IMR-90 (cell line): ENCODE measurements around the gene SUSD1. TPM values are rescaled to one million over a fixed set of nuclear protein-coding genes. Genes with fewer than 3 reads are reported as not detected.

Source experiments
- ATAC-seq: fragments of 200-7000 bp; cut with Tn5 transposase; 2 replicates; pipeline ENCODE4 v1.9.1; 2020; ENCODE audit warnings: low read depth, mild to moderate bottlenecking, moderate library complexity
- BruUV-seq: library from RNA; stranded (reverse); fragments of 400-500 nt; replicated peaks from 2 replicates; lab custom pipeline; 2021; lab: Mats Ljungman, UMichigan
- CTCF ChIA-PET: fragments of 300-600 bp; formaldehyde crosslinking; extraction: SDS; loops from one replicate; lab custom pipeline; 2021; ENCODE audit warnings: antibody characterized with exemption; lab: Yijun Ruan, JAX
- POLR2A ChIA-PET: fragments of 300-600 bp; sonication (Branson Sonifier 250); formaldehyde crosslinking; loops from one replicate; lab custom pipeline; 2022; ENCODE audit warnings: antibody characterized with exemption; ENCODE audit not compliant: unreplicated experiment; lab: Charles Lee
- DNase-seq: peaks from one replicate; pipeline ENCODE4 v3.0.0; 2013
- H2AFZ ChIP-seq: replicated peaks from 2 replicates; pipeline ENCODE3; 2013; ENCODE audit warnings: low read length, mild to moderate bottlenecking; ENCODE audit not compliant: poor library complexity
- H2AK5ac ChIP-seq: 2 replicates; pipeline ENCODE4 v1.6.1; 2013; ENCODE audit warnings: low read depth, low read length, inconsistent platforms
- H2AK9ac ChIP-seq: replicated peaks from 2 replicates; pipeline ENCODE3; 2013; ENCODE audit warnings: mild to moderate bottlenecking, low read depth, low read length, moderate library complexity; ENCODE audit not compliant: poor library complexity
- H2BK120ac ChIP-seq: 2 replicates; pipeline ENCODE4 v1.6.1; 2013; ENCODE audit warnings: low read depth, low read length, inconsistent platforms
- H2BK15ac ChIP-seq: 3 replicates; pipeline ENCODE4 v1.6.1; 2013; ENCODE audit warnings: low read depth, low read length, inconsistent platforms
- H2BK20ac ChIP-seq: 2 replicates; pipeline ENCODE4 v1.6.1; 2013; ENCODE audit warnings: low read depth, mild to moderate bottlenecking, inconsistent platforms, low read length, moderate library complexity
- H2BK5ac ChIP-seq: 2 replicates; pipeline ENCODE4 v1.6.1; 2013; ENCODE audit warnings: mild to moderate bottlenecking, low read depth, low read length, inconsistent platforms; ENCODE audit not compliant: poor library complexity, severe bottlenecking
- H3K14ac ChIP-seq: replicated peaks from 2 replicates; pipeline ENCODE4 v1.6.1; 2013; ENCODE audit warnings: low read depth, low read length, inconsistent platforms
- H3K18ac ChIP-seq: 2 replicates; pipeline ENCODE4 v1.6.1; 2013; ENCODE audit warnings: low read depth, low read length, control low read depth
- H3K23ac ChIP-seq: 2 replicates; pipeline ENCODE4 v1.6.1; 2013; ENCODE audit warnings: low read depth, low read length, inconsistent platforms
- H3K27ac ChIP-seq: 2 replicates; pipeline ENCODE4 v1.5.1; 2013; ENCODE audit warnings: mild to moderate bottlenecking, control low read depth, low read length; ENCODE audit not compliant: insufficient read depth
- H3K27me3 ChIP-seq: 2 replicates; pipeline ENCODE4 v1.6.1; 2013; ENCODE audit warnings: low read length; ENCODE audit not compliant: control insufficient read depth, insufficient read depth
- H3K36me3 ChIP-seq: 2 replicates; pipeline ENCODE4 v1.6.1; 2013; ENCODE audit warnings: low read length, mixed read lengths; ENCODE audit not compliant: control insufficient read depth, insufficient read depth
- H3K4ac ChIP-seq: 2 replicates; pipeline ENCODE4 v1.6.1; 2013; ENCODE audit warnings: low read depth, low read length, inconsistent platforms
- H3K4me1 ChIP-seq: 2 replicates; pipeline ENCODE4 v1.6.1; 2013; ENCODE audit warnings: low read length, mixed read lengths; ENCODE audit not compliant: control insufficient read depth, insufficient read depth
- H3K4me2 ChIP-seq: 2 replicates; pipeline ENCODE4 v1.6.1; 2013; ENCODE audit warnings: low read depth, mild to moderate bottlenecking, control low read depth, low read length, moderate library complexity
- H3K4me3 ChIP-seq: 2 replicates; pipeline ENCODE4 v1.5.1; 2013; ENCODE audit warnings: low read depth, mild to moderate bottlenecking, control low read depth, low read length, moderate library complexity; ENCODE audit not compliant: insufficient read depth
- H3K56ac ChIP-seq: 2 replicates; pipeline ENCODE4 v1.6.1; 2013; ENCODE audit warnings: low read length, inconsistent platforms; ENCODE audit not compliant: insufficient read depth; ENCODE audit errors: extremely low read depth
- H3K79me1 ChIP-seq, 2 experiments: 2 replicates each; pipeline ENCODE4 v1.6.1; 2013; ENCODE audit warnings: low read length in 2 of 2, inconsistent platforms in 1 of 2, low read depth in 1 of 2
- H3K9ac ChIP-seq: 2 replicates; pipeline ENCODE4 v1.6.1; 2013; ENCODE audit warnings: low read depth, low read length, control low read depth
- H3K9me1 ChIP-seq: 2 replicates; pipeline ENCODE4 v1.6.1; 2013; ENCODE audit warnings: low read length, inconsistent platforms; ENCODE audit not compliant: insufficient read depth
- H3K9me3 ChIP-seq: 2 replicates; pipeline ENCODE4 v1.6.1; 2013; ENCODE audit warnings: low read length; ENCODE audit not compliant: control insufficient read depth, insufficient read depth
- H4K20me1 ChIP-seq: 2 replicates; pipeline ENCODE4 v1.6.1; 2013; ENCODE audit warnings: low read length, inconsistent platforms; ENCODE audit not compliant: insufficient read depth
- H4K5ac ChIP-seq: 2 replicates; pipeline ENCODE4 v1.6.1; 2013; ENCODE audit warnings: mild to moderate bottlenecking, low read depth, low read length, control low read depth
- H4K8ac ChIP-seq, 2 experiments: 2 replicates each; pipeline ENCODE4 v1.6.1; 2013; ENCODE audit warnings: low read depth in 2 of 2, low read length in 2 of 2, control low read depth in 1 of 2, inconsistent platforms in 1 of 2
- H4K91ac ChIP-seq: 2 replicates; pipeline ENCODE4 v1.6.1; 2013; ENCODE audit warnings: low read depth, low read length, inconsistent platforms; ENCODE audit not compliant: insufficient read depth
- BHLHE40 ChIP-seq: fragments of 150-350 bp; IDR thresholded peaks from 2 replicates; pipeline ENCODE4 v1.6.1; 2016; ENCODE audit warnings: mild to moderate bottlenecking, low read depth, low read length
- CEBPB ChIP-seq: IDR thresholded peaks from 2 replicates; pipeline ENCODE4 v1.6.1; 2012; ENCODE audit warnings: low read depth, low read length, improper control_type of control experiment
- CHD1 ChIP-seq: IDR thresholded peaks from 2 replicates; pipeline ENCODE4 v1.6.1; 2012; ENCODE audit warnings: low read depth, low read length, improper control_type of control experiment
- FOS ChIP-seq: fragments of 150-350 bp; IDR thresholded peaks from 2 replicates; pipeline ENCODE4 v1.6.1; 2016; ENCODE audit warnings: low read depth, low read length
- MAFK ChIP-seq: IDR thresholded peaks from 2 replicates; pipeline ENCODE4 v1.6.1; 2012; ENCODE audit warnings: low read depth, low read length, improper control_type of control experiment
- MAZ ChIP-seq: IDR thresholded peaks from 2 replicates; pipeline ENCODE4 v1.6.1; 2012; ENCODE audit warnings: low read depth, mild to moderate bottlenecking, low read length, improper control_type of control experiment, moderate library complexity, borderline replicate concordance
- MXI1 ChIP-seq: IDR thresholded peaks from 2 replicates; pipeline ENCODE4 v1.6.1; 2012; ENCODE audit warnings: low read depth, mild to moderate bottlenecking, low read length, moderate library complexity, borderline replicate concordance
- NFE2L2 ChIP-seq: fragments of 150-350 bp; IDR thresholded peaks from 2 replicates; pipeline ENCODE4 v1.6.1; 2016; ENCODE audit warnings: low read depth, mild to moderate bottlenecking, low read length
- POLR2A ChIP-seq: IDR thresholded peaks from 2 replicates; pipeline ENCODE4 v1.6.1; 2012; ENCODE audit warnings: mild to moderate bottlenecking, low read depth, low read length
- RAD21 ChIP-seq: IDR thresholded peaks from 2 replicates; pipeline ENCODE4 v1.6.1; 2012; ENCODE audit warnings: low read length, improper control_type of control experiment
- RCOR1 ChIP-seq: IDR thresholded peaks from 2 replicates; pipeline ENCODE4 v1.6.1; 2012; ENCODE audit warnings: mild to moderate bottlenecking, low read length, improper control_type of control experiment; ENCODE audit not compliant: insufficient replicate concordance
- RFX5 ChIP-seq: IDR thresholded peaks from 2 replicates; pipeline ENCODE4 v1.8.0; 2012; ENCODE audit warnings: low read depth, mild to moderate bottlenecking, low read length, moderate library complexity
- SMC3 ChIP-seq: fragments of 150-350 bp; IDR thresholded peaks from 2 replicates; pipeline ENCODE4 v1.6.1; 2016; ENCODE audit warnings: low read depth, mild to moderate bottlenecking, antibody characterized with exemption, low read length, moderate library complexity
- USF2 ChIP-seq: fragments of 150-350 bp; IDR thresholded peaks from 2 replicates; pipeline ENCODE4 v1.6.1; 2017; ENCODE audit warnings: mild to moderate bottlenecking, antibody characterized with exemption, low read length, low read depth
- WGBS, 2 experiments: methylation state at CpG; one replicate each; pipeline versions ENCODE4 v1.1.5 to v1.1.7; 2013; ENCODE audit warnings: missing lambda C conversion rate in 2 of 2; ENCODE audit not compliant: insufficient read length in 1 of 2; ENCODE audit errors: extremely low coverage in 2 of 2; 5-methylcytosine and 5-hydroxymethylcytosine counted together
- dilution Hi-C: fragments of 300-500 bp; cut with HindIII; formaldehyde crosslinking; loops from one replicate; pipeline ENCODE4 v1.14.3; 2018; ENCODE audit warnings: low sequenced_read_pairs; ENCODE audit not compliant: unreplicated experiment
- in situ Hi-C: fragments of 300-500 bp; cut with MboI; formaldehyde crosslinking; loops from 3 replicates; pipeline ENCODE4 v1.14.3; 2019; ENCODE audit warnings: low sequenced_read_pairs, inconsistent platforms, mixed read lengths
- intact Hi-C: fragments of 100-400 bp; cut with micrococcal nuclease; formaldehyde crosslinking; loops from 2 replicates; pipeline ENCODE4 v1.10.0; 2022
- polyA plus RNA-seq, 3 experiments: library from polyadenylated mRNA; depleted of rRNA; stranded (reverse); fragments of >200 nt; gene quantifications; 2 replicates each; pipeline ENCODE4 v1.2.3, GENCODE V29; 2012; ENCODE audit warnings: low replicate concordance in 1 of 3
- total RNA-seq: library from RNA; depleted of rRNA; stranded (reverse); fragments of >200 nt; gene quantifications from 2 replicates; pipeline ENCODE4 v1.2.3, GENCODE V29; 2012
- TF ChIP-seq, protein P1 (sequence below): conservative IDR thresholded peaks from 2 replicates; pipeline ENCODE4 v1.5.1; 2012; ENCODE audit warnings: mild to moderate bottlenecking, low read depth, low read length, improper control_type of control experiment
- TF ChIP-seq, protein P2 (sequence below): fragments of 150-350 bp; IDR thresholded peaks from 2 replicates; pipeline ENCODE4 v1.6.1; 2016; ENCODE audit warnings: low read depth, mild to moderate bottlenecking, low read length, moderate library complexity, borderline replicate concordance

SUSD1 gene
- total and polyA plus RNA-seq, 2 of the 4 experiments (the other 2 are of a cell fraction) = 4.0 to 4.7 TPM

- no peak overlapping the region for H3K18ac ChIP-seq
- no peak overlapping the region for H2AK9ac ChIP-seq
- H3K4me3 ChIP-seq = no peak overlapping the region
- H3K4me1 ChIP-seq = 0 out of 2 replicates have a peak, but pooled peaks cover 2% of the 10 kb centered on the region
- no peaks in the 10 kb centered on the region; a peak in 1 of 4 replicates for H3K79me1 ChIP-seq
- no peak overlapping the region for H3K23ac ChIP-seq
- dilution Hi-C loops (no loop called here), intact Hi-C loops (no loop called here), in situ Hi-C loops (loop anchor here (25.0 kb wide), 1 partner anchor 627 kb away; the partner anchor contains the start of gene INIP)
- no peaks in the 10 kb centered on the region for H3K36me3 ChIP-seq
- H3K56ac ChIP-seq = no peak overlapping the region
- no peak overlapping the region for H4K8ac ChIP-seq
- no CpG with 5 or more reads among the region's 2 CpGs for WGBS, 2 experiments
- no peak overlapping the region for H2BK15ac ChIP-seq
- H4K91ac ChIP-seq = no peak overlapping the region
- H2BK5ac ChIP-seq = no peak overlapping the region
- H3K9me3 ChIP-seq = no peaks in the 10 kb centered on the region; the same call in 1 of the 2 replicates
- no peak overlapping the region for H3K27ac ChIP-seq
- no peak for DNase-seq
- no peaks in the 10 kb centered on the region for H3K27me3 ChIP-seq
- no peak overlapping the region for H2AFZ ChIP-seq
- H3K14ac ChIP-seq = no peak overlapping the region
- no peak overlapping the region for H2AK5ac ChIP-seq
- no peak overlapping the region for H2BK120ac ChIP-seq
- ATAC-seq = no peak
- H3K4me2 ChIP-seq = no peak overlapping the region
- no peaks in the 10 kb centered on the region for H4K20me1 ChIP-seq
- no peak overlapping the region for H3K4ac ChIP-seq
- ChIA-PET CTCF (interaction anchor here (0.6 to 0.8 kb wide), 2 partner anchors 318 to 1314 kb away, joined by 3 to 5 read pairs; no protein-coding TSS in a partner anchor), POLR2A (interaction anchor here (0.7 kb wide), 1 partner anchor 62 kb away, joined by 8 read pairs; no protein-coding TSS in a partner anchor)
- no peaks in the 10 kb centered on the region for H3K9me1 ChIP-seq
- BruUV-seq = no TSS peak
- H4K5ac ChIP-seq = no peak overlapping the region
- no peak overlapping the region for H3K9ac ChIP-seq
- TF ChIP-seq MXI1 = no peak
- TF ChIP-seq, protein P1, sequence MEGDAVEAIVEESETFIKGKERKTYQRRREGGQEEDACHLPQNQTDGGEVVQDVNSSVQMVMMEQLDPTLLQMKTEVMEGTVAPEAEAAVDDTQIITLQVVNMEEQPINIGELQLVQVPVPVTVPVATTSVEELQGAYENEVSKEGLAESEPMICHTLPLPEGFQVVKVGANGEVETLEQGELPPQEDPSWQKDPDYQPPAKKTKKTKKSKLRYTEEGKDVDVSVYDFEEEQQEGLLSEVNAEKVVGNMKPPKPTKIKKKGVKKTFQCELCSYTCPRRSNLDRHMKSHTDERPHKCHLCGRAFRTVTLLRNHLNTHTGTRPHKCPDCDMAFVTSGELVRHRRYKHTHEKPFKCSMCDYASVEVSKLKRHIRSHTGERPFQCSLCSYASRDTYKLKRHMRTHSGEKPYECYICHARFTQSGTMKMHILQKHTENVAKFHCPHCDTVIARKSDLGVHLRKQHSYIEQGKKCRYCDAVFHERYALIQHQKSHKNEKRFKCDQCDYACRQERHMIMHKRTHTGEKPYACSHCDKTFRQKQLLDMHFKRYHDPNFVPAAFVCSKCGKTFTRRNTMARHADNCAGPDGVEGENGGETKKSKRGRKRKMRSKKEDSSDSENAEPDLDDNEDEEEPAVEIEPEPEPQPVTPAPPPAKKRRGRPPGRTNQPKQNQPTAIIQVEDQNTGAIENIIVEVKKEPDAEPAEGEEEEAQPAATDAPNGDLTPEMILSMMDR = no peak
- TF ChIP-seq RAD21 = no peak
- TF ChIP-seq FOS = no peak
- TF ChIP-seq USF2 = no peak
- TF ChIP-seq SMC3 = no peak
- TF ChIP-seq NFE2L2 = no peak
- no peak for TF ChIP-seq POLR2A
- TF ChIP-seq MAFK = no peak
- no peak for TF ChIP-seq CHD1
- TF ChIP-seq RCOR1 = no peak
- TF ChIP-seq, protein P2, sequence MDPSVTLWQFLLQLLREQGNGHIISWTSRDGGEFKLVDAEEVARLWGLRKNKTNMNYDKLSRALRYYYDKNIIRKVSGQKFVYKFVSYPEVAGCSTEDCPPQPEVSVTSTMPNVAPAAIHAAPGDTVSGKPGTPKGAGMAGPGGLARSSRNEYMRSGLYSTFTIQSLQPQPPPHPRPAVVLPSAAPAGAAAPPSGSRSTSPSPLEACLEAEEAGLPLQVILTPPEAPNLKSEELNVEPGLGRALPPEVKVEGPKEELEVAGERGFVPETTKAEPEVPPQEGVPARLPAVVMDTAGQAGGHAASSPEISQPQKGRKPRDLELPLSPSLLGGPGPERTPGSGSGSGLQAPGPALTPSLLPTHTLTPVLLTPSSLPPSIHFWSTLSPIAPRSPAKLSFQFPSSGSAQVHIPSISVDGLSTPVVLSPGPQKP = no peak
- no peak for TF ChIP-seq BHLHE40
- TF ChIP-seq MAZ = no peak
- TF ChIP-seq RFX5 = no peak
- no peak for TF ChIP-seq CEBPB
- no peak overlapping the region for H2BK20ac ChIP-seq
Measured at GRCh38 chr9:112084907-112085306, 90.2 kb downstream of the SUSD1 start.
